Middle frontal gyrus (tissue), 1 donor: Measurements from ENCODE around the gene F8.
"Not testable (repeated sequence)": the region's sequence is repeated elsewhere in the genome, so short reads cannot be mapped to it uniquely, and the experiment has no call there.

ENCODE experiments used
- DNase-seq: peaks from one replicate; pipeline ENCODE4 v3.0.0-alpha.2; 2015; ENCODE audit warnings: low spot score; ENCODE audit errors: extremely low spot score

The F8 gene

DNA sequence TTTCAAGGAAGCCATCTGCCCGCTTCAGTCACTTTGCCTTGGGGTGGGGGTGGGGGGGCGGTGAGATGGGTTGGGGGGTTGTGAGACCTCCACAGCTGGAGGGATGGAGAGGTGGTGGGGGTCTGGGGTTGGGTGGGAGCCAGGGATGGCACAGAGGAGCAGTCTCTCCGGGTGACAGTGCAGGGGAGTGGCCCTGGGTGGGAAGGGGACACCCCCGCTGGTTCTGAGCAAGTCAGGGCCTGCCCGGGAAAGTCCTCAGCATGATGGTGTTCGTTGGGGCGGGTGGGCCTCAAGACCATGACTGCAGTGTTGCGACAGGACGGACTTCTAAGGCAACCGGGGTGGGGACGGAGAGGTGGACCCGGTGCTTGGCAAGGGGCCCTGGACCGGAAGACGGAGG, 137.0 kb downstream of the F8 start:
- not testable (repeated sequence) for DNase-seq

GRCh38 chrX:154885057-154885456, 137.5 kb downstream of the F8 start:
- DNase-seq, result not testable (repeated sequence)

- not testable (repeated sequence) for DNase-seq
Measured at GRCh38 chrX:154884069-154884468, 138.5 kb downstream of the F8 start.

- DNase-seq, result no peak
Measured at GRCh38 chrX:154873329-154873728, 149.2 kb downstream of the F8 start.

- not testable (repeated sequence) for DNase-seq
Measured at GRCh38 chrX:154868522-154868921, 154.0 kb downstream of the F8 start.

DNA sequence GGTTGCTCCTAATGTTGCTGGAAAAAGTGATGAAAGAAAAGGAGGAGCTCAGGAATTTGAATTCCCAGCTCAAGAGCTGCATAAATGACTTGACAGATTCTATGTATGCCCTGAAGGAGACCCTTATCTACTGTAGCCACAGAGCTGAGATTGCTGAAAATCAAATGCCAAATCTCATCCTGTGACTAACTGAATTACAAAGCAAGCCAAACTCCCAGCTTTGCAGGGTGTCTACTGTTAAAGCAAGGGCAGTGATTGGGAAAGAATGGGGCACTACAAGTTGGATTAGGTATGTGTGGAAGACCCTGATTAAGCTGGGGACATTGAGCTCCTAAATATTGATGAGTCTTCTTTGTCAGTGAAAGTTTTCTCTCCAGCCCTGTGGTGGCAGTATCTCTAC, 167.3 kb downstream of the F8 start:
- no peak for DNase-seq

DNA sequence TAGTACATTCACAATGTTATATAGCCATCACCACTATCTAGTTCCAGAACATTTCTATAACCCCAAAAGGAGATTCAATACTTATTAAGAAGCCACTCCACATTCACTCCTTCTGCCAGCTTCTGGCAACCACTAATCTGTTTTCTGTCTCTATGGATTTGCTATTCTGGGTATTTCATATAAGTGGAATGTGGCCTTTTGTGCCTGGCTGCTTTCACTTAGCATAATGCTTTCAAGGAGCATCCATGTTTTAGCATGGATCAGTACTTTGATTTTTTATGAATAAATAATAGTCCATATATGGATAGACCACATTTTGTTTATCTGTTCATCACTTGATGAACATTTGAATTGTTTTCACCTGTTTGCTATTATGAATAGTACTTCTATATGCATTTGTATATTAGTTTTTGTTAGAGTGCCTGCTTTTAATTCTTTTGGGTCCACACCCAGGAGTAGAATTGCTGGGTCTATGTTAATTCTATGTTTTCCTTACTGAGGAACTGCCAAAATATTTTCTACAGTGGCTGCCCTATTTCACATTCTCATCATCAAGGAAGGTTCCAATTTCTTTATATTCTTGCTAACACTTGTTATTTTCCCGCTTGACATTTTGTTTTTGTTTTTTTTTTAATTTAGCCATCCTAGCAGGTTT, 171.4 kb downstream of the F8 start:
- no peak for DNase-seq

- DNase-seq, result no peak
Measured at GRCh38 chrX:154840856-154841255, 181.7 kb downstream of the F8 start.

- no peak for DNase-seq
Measured at GRCh38 chrX:154836163-154836562, 186.4 kb downstream of the F8 start.

- DNase-seq, result no peak
Measured at GRCh38 chrX:154834562-154834961, 188.0 kb downstream of the F8 start, which contains the start of gene SMIM9. SMIM9 (minus strand) TSS chrX:154834662; CDS start chrX:154830856, 3,806 bp downstream.

- DNase-seq, result no peak
Measured at GRCh38 chrX:154833746-154834274, 188.7 kb downstream of the F8 start.

DNA sequence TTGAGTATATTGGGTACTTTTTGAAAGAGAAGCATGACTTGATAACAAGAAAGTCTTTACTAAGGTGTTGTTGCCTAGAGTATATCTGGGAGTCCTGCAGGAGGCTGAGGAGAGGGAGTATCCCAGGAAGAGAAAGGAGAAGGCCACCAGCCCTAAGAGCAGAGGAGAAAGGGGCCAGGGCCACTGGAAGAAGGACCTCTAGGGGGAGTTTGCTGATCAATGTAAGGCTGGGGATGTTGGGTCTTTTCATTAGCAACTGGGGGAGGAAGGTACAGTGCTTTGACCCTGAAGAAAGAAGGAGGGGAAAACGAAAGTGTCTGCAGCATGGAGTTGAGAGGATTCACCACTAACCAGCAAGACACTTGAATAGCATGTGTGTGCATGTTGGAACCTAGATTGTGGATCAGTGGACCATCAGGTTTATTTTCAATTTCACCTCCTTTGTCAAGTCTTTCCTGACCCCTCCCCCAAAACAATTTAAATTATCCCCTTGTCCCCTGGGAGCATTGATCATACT, 192.5 kb downstream of the F8 start:
- no peak for DNase-seq

DNA sequence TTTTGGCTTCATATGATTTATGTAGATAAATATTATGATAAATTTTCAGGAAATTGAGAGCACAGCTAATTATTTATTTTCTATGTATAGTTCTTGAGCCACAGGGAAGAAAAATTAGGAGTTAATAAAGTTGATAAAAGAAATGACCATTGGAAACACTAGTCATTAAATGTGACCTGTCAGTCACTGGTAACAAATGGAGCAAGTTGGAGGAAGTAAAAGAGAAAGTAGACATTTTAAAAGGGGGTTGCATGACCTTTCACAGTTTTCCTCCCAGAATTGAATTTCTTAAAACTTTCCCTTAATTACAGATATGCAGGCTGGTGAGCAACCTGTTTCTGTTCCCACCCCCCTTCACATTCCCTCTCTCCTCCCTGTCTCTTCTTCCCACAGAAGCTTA, 193.4 kb downstream of the F8 start:
- no peak for DNase-seq

DNA sequence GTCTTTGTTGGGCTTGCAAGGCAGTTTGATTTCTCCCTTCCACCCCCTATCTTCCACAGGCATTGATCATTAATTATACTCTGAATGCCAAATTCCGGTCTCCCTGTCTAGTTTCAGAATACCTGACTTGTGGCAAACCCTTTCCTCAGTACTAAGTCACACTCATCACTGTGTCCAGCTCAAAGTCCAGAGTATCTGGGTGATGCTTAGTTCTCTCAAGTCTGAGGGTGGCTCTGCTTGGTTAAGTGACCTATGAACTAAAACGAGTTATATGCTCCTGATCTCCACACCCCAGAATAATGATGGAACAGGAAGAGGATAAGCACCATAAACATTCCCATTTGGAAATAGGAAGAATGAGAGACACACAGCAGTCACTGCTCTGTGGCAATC, 194.5 kb downstream of the F8 start:
- no peak for DNase-seq

GRCh38 chrX:154827194-154828015, 195.1 kb downstream of the F8 start:
- DNase-seq, result no peak

GRCh38 chrX:154825586-154825985, 196.9 kb downstream of the F8 start:
- not testable (repeated sequence) for DNase-seq

DNA sequence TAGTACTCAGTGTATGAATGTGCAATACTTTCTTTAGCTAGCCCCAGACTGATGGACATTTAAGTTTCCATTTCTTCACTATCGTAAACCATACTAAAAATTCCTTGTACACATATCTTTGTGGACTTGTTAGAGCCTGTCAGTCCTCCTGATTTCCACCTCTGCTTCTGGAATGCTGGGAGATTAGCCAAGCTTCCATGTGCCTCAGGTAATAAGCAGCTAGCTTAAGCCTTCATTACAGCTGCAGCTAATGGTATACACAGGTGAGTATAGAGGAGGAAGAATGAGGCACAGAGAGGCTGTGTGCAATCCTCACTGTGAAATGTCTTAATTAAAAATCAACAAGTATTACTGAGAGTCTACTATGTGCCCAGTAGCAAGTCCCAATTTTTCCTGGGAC, 197.9 kb downstream of the F8 start:
- DNase-seq, result no peak

DNA sequence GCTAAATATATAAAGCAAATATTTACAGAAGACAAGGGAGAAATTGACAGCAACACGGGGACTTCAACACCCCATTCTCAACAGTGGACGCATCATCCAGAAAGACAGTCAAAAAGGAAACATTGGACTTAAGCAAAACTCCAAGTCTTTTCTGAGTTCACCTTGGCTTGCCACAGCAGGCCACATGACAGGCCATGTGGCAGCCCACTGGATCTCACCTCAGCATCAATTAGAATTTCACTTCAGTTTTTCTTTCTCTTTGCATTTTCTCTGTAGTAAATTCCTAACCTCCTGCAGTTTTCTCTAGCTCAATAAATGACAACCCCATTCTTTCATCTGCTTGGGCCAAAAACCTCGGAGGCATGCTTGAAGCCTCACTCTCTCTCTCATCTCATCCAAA, 200.5 kb downstream of the F8 start:
- no peak for DNase-seq

- no peak for DNase-seq
Measured at GRCh38 chrX:154821523-154821922, 201.0 kb downstream of the F8 start.

- DNase-seq, result no peak
Measured at GRCh38 chrX:154819771-154820341, 202.7 kb downstream of the F8 start.

DNA sequence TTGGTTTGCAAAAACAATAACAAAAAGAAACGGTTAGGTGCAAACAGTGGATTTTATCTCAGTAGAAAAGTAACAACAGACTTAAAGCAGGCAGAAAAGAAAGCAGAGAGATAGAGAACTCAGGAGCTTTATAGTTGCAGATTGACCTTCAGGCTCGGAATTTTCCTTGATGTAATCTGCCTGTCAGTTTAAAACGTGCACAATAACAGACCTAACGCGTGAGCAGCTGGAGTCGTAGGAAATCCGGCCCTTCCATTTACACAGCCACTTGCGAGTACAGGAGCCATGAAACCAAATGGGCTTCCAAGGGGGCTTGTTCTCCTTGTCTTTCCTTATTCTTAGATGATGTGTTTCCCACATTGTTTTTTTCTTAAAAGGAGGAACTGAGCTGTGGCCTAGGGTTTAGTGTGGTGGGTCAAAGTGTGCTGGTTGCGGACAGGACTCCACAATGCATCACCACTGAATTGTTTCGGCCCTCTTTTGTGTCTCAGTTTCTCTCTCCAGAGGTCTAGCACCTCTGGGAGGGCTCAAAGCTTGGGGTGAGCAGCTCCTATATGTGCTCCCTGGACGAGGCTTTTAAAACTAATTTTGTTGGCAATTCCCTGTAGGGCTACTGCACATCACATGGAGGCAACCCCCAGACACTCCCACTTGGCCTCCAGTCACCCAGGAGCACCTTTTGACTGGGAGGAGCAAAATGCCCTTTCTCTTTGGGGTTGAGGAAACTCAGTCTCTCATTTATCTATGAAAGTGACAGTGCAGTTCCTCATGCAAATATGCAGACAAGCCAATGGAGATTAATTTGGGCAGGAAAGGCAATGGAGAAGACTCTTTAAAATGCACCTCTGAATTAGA, 203.4 kb downstream of the F8 start:
- no peak for DNase-seq
